Lung (tissue), 12 donors: Measurements from ENCODE around the gene EYA4. TPM values are rescaled to one million over a fixed set of nuclear protein-coding genes. Genes with fewer than 3 reads are reported as not detected.

Experiments used
- ATAC-seq: fragments of 200-7000 bp; cut with Tn5 transposase; one replicate; pipeline ENCODE4 v1.9.1; 2020; ENCODE audit warnings: moderate number of reproducible peaks; ENCODE audit not compliant: insufficient read depth, low FRiP score
- DNase-seq, 3 donors: peaks; one replicate each; pipeline ENCODE4 v3.0.0-alpha.2; 2013 to 2017
- H3K27ac ChIP-seq, 2 donors: one replicate each; pipeline ENCODE4 v1.5.1; 2013; ENCODE audit warnings: mild to moderate bottlenecking in 2 of 2, moderate library complexity in 2 of 2, control low read depth in 1 of 2, inconsistent platforms in 1 of 2, low read depth in 1 of 2, low read length in 1 of 2
- H3K27me3 ChIP-seq, 3 donors: one replicate each; pipeline ENCODE4 v1.5.1; 2013; ENCODE audit warnings: low read length in 2 of 3; ENCODE audit not compliant: control insufficient read depth in 3 of 3, insufficient read depth in 3 of 3
- H3K36me3 ChIP-seq, 4 donors: one replicate each; pipeline ENCODE4 v1.5.1; 2013; ENCODE audit warnings: low read length in 4 of 4, mild to moderate bottlenecking in 1 of 4, moderate library complexity in 1 of 4; ENCODE audit not compliant: control insufficient read depth in 4 of 4, insufficient read depth in 4 of 4
- H3K4me1 ChIP-seq, 5 donors: one replicate each; pipeline ENCODE4 v1.5.1; 2013; ENCODE audit warnings: low read length in 5 of 5, mild to moderate bottlenecking in 2 of 5, moderate library complexity in 1 of 5; ENCODE audit not compliant: control insufficient read depth in 5 of 5, insufficient read depth in 5 of 5
- H3K4me3 ChIP-seq: one replicate; pipeline ENCODE4 v1.5.1; 2013; ENCODE audit warnings: mild to moderate bottlenecking, control low read depth, moderate library complexity
- H3K9ac ChIP-seq, 2 donors: one replicate each; pipeline ENCODE4 v1.5.1; 2013; ENCODE audit warnings: low read length in 2 of 2, control low read depth in 1 of 2; ENCODE audit not compliant: insufficient read depth in 1 of 2
- H3K9me3 ChIP-seq, 4 donors: one replicate each; pipeline ENCODE4 v1.5.1; 2013; ENCODE audit warnings: low read length in 3 of 4, mild to moderate bottlenecking in 1 of 4, moderate library complexity in 1 of 4; ENCODE audit not compliant: control insufficient read depth in 4 of 4, insufficient read depth in 3 of 4
- CTCF ChIP-seq: IDR thresholded peaks from 2 replicates; pipeline ENCODE4 v1.5.1; 2012; ENCODE audit warnings: mild to moderate bottlenecking; ENCODE audit errors: control extremely low read depth, extremely low read depth
- WGBS, 2 donors: extraction: QIAGEN DNeasy Blood & Tissue Kit; methylation state at CpG; one replicate each; pipeline ENCODE4 v1.1.7; 2013; 5-methylcytosine and 5-hydroxymethylcytosine counted together
- polyA plus RNA-seq, 2 donors: library from polyadenylated mRNA; stranded (reverse); fragments of 200-250 nt; gene quantifications; one replicate each; pipeline ENCODE4 v1.2.1, GENCODE V29; 2013
- total RNA-seq, 2 donors: library from RNA; depleted of rRNA in 1 of 2; stranded (reverse); fragments of >200 nt in 1 of 2; gene quantifications; one replicate each; pipeline ENCODE4 v1.2.1, GENCODE V29; 2014 to 2021
- donor health status: control.
- donor health status: control.
- donor health status: Bipolar disorder and iron deficiency.
- donor health status: healthy.
- donor health status: DM: yes; HTN: yes; CAD: no.

EYA4 gene
- total and polyA plus RNA-seq, 4 donors, result 0.49 to 7.4 (median 2.2) TPM

- 71 to 81% methylated on average over 5 of the region's 5 CpGs for WGBS, 2 donors
- ATAC-seq (no peak), DNase-seq (no peak)
- Histone ChIP-seq H3K27ac (no peak overlapping the region), H3K9me3 (no peaks in the 10 kb centered on the region), H3K9ac (no peak overlapping the region), H3K4me3 (no peak overlapping the region), H3K27me3 (no peaks in the 10 kb centered on the region), H3K4me1 (no peaks in the 10 kb centered on the region), H3K36me3 (no peaks in the 10 kb centered on the region)
- no peak for TF ChIP-seq CTCF
These were observed 117.5 kb downstream of the EYA4 start for GRCh38 chr6:133358574-133359150.

GRCh38 chr6:133359256-133359655 lies 118.1 kb downstream of the EYA4 start:
- no peaks in the 10 kb centered on the region for H3K36me3 ChIP-seq

GRCh38 chr6:133359760-133360159 lies 118.6 kb downstream of the EYA4 start:
- Histone ChIP-seq H3K27me3 (no peaks in the 10 kb centered on the region), H3K9ac (no peak overlapping the region), H3K9me3 (no peaks in the 10 kb centered on the region), H3K36me3 (no peaks in the 10 kb centered on the region), H3K27ac (no peak overlapping the region), H3K4me1 (no peaks in the 10 kb centered on the region), H3K4me3 (no peak overlapping the region)
- TF ChIP-seq CTCF, result no peak
- DNase-seq, result no peak
- no peak for ATAC-seq
- 94 to 96% methylated on average over 1 of the region's 1 CpG for WGBS, 2 donors

More at GRCh38 chr6:133359256-133359655, 118.1 kb downstream of the EYA4 start:
- Histone ChIP-seq H3K4me1 (no peaks in the 10 kb centered on the region), H3K27me3 (no peaks in the 10 kb centered on the region), H3K4me3 (no peak overlapping the region), H3K9me3 (no peaks in the 10 kb centered on the region), H3K9ac (no peak overlapping the region), H3K27ac (no peak overlapping the region)
- DNase-seq, result no peak
- TF ChIP-seq CTCF, result no peak
- ATAC-seq, result no peak
- WGBS, 2 donors, result 73 to 90% methylated on average over 1 of the region's 1 CpG

GRCh38 chr6:133360194-133360593 lies 119.0 kb downstream of the EYA4 start:
- no peak for TF ChIP-seq CTCF
- no peak overlapping the region for H3K9ac ChIP-seq
- no peak for DNase-seq
- WGBS, 2 donors, result 89 to 93% methylated on average over 5 of the region's 5 CpGs
- H3K9me3 ChIP-seq, result no peaks in the 10 kb centered on the region
- no peaks in the 10 kb centered on the region for H3K27me3 ChIP-seq
- H3K4me1 ChIP-seq, result no peaks in the 10 kb centered on the region
- H3K4me3 ChIP-seq, result no peak overlapping the region
- no peaks in the 10 kb centered on the region for H3K36me3 ChIP-seq
- no peak for ATAC-seq
- H3K27ac ChIP-seq, result no peak overlapping the region
